Pancreas (tissue), 10 donors: ENCODE results near the gene DIP2B. TPM values are rescaled to one million over a fixed set of nuclear protein-coding genes. Genes with fewer than 3 reads are reported as not detected.

Experiments
- ATAC-seq, 4 donors: fragments of 200-7000 bp; cut with Tn5 transposase; one replicate each; pipeline versions ENCODE4 v1.8.0 to v1.9.1; 2020; ENCODE audit warnings: mild to moderate bottlenecking in 4 of 4, moderate library complexity in 4 of 4
- DNase-seq, 6 donors: peaks; one replicate each; pipeline ENCODE4 v3.0.0-alpha.2; 2020
- FAIRE-seq: peaks from 2 replicates; lab custom pipeline; 2012; peaks lifted over from hg19 to GRCh38; lab: Jason Lieb, UNC
- H3K27ac ChIP-seq, 4 donors: fragments of 200-600 bp; sonication (generic); 1 replicate in 3 of 4; 2 replicates in 1 of 4; pipeline versions ENCODE4 v1.5.0 to v1.8.0; 2020
- H3K27me3 ChIP-seq, 4 donors: fragments of 200-600 bp; one replicate each; pipeline ENCODE4 v1.8.0; 2021
- H3K36me3 ChIP-seq, 3 donors: fragments of 200-600 bp; sonication (generic) in 1 of 3; one replicate each; pipeline versions ENCODE4 v1.5.0 to v1.8.0; 2020 to 2021
- H3K4me1 ChIP-seq, 3 donors: fragments of 200-600 bp; one replicate each; pipeline ENCODE4 v1.8.0; 2021
- H3K4me3 ChIP-seq, 4 donors: fragments of 200-600 bp; sonication (generic) in 2 of 4; one replicate each; pipeline versions ENCODE4 v1.5.0 to v1.8.0; 2020 to 2021
- H3K9me3 ChIP-seq, 4 donors: fragments of 200-600 bp; one replicate each; pipeline ENCODE4 v1.8.0; 2021
- CTCF ChIP-seq, 4 donors: fragments of 200-600 bp; sonication (generic) in 3 of 4; IDR thresholded peaks; one replicate each; pipeline versions ENCODE4 v1.5.0 to v1.8.0; 2021; ENCODE audit warnings: antibody characterized with exemption in 4 of 4
- WGBS, 2 donors: extraction: QIAGEN DNeasy Blood & Tissue Kit; methylation state at CpG; one replicate each; pipeline ENCODE4 v1.1.7; 2013; 5-methylcytosine and 5-hydroxymethylcytosine counted together
- intact Hi-C, 3 donors: fragments of 100-400 bp; cut with DNase I; formaldehyde crosslinking; loops; one replicate each; pipeline versions ENCODE4 v1.11.1 to v1.14.2; 2022
- polyA plus RNA-seq, 2 donors: library from polyadenylated mRNA; stranded (reverse); fragments of 200-250 nt; gene quantifications; one replicate each; pipeline ENCODE4 v1.2.3, GENCODE V29; 2013
- total RNA-seq, 6 donors: library from RNA; stranded (reverse); fragmentation: NEBNext Ultra II Directional in 4 of 6; extraction: Animal tissue kit (Norgen Biotek cat#: 25700) in 4 of 6; gene quantifications; one replicate each; pipeline versions ENCODE4 v1.2.1 to v1.2.4, GENCODE V29; 2021 to 2023
- donor health status: healthy with polysubstance abuse.
- donor health status: DM: no; HTN: no; CAD: no; lungs with moderate emphysema.
- donor health status: DM: no; HTN: no; CAD: no.
- donor health status: control.
- donor health status: control.
- donor health status: Bipolar disorder and iron deficiency.
- donor health status: DM: yes; HTN: yes; CAD: no.
- donor health status: DM: no; HTN: no; CAD: no.
- donor health status: DM: no; HTN: no; CAD: no.
- donor health status: DM: yes; HTN: yes; CAD: no.

Gene DIP2B
- total and polyA plus RNA-seq, 8 donors, result 3.2 to 15.9 (median 9.2) TPM

GRCh38 chr12:50568338-50569091 is 63.7 kb downstream of the DIP2B start:
- Histone ChIP-seq H3K36me3 (no peaks in the 10 kb centered on the region), H3K27me3 (no peaks in the 10 kb centered on the region), H3K4me1 (peaks cover 25 to 66% (median 41%) of the 10 kb centered on the region in 3 donors), H3K27ac (peak overlapping the region in 2 of 4 donors; percentile 37 to 62), H3K4me3 (no peak overlapping the region), H3K9me3 (no peaks in the 10 kb centered on the region)
- ATAC-seq (peak in 2 of 4 donors; percentile 19 to 34), FAIRE-seq (no peak), DNase-seq (no peak)
- intact Hi-C loops, result no loop called here
- WGBS, 2 donors, result 31 to 37% methylated on average over 4 of the region's 4 CpGs
- no peak for TF ChIP-seq CTCF (IDR thresholded peaks at IDR 0.05)

GRCh38 chr12:50569321-50569720 is 64.5 kb downstream of the DIP2B start:
- Histone ChIP-seq H3K4me3 (no peak overlapping the region), H3K9me3 (no peaks in the 10 kb centered on the region), H3K27ac (peak overlapping the region in 2 of 4 donors; percentile 37 to 62), H3K27me3 (no peaks in the 10 kb centered on the region), H3K36me3 (no peaks in the 10 kb centered on the region), H3K4me1 (peaks cover 25 to 65% (median 49%) of the 10 kb centered on the region in 3 donors)
- FAIRE-seq, result no peak
- intact Hi-C loops, result no loop called here
- TF ChIP-seq CTCF (IDR thresholded peaks at IDR 0.05), result no peak
- ATAC-seq, result peak in 3 of 4 donors; percentile 20 to 35 (median 20)
- no peak for DNase-seq
- WGBS, 2 donors, result 47% methylated on average over 2 of the region's 2 CpGs

GRCh38 chr12:50569876-50570275 is 65.1 kb downstream of the DIP2B start:
- Histone ChIP-seq H3K27me3 (no peaks in the 10 kb centered on the region), H3K4me1 (peaks cover 25 to 66% (median 48%) of the 10 kb centered on the region in 3 donors), H3K27ac (peak overlapping the region in 1 of 4 donors; percentile 33), H3K4me3 (no peak overlapping the region), H3K9me3 (no peaks in the 10 kb centered on the region), H3K36me3 (no peaks in the 10 kb centered on the region)
- DNase-seq (no peak), FAIRE-seq (peak; percentile 17), ATAC-seq (no peak)
- no peak for TF ChIP-seq CTCF (IDR thresholded peaks at IDR 0.05)
- intact Hi-C loops, result no loop called here
- 40 to 46% methylated on average over 3 of the region's 3 CpGs for WGBS, 2 donors

GRCh38 chr12:50571786-50572185 is 67.0 kb downstream of the DIP2B start:
- DNase-seq, result no peak
- TF ChIP-seq CTCF (IDR thresholded peaks at IDR 0.05), result no peak
- no peak overlapping the region for H3K4me3 ChIP-seq
- no peak for FAIRE-seq
- 86 to 89% methylated on average over 7 of the region's 7 CpGs for WGBS, 2 donors
- H3K27ac ChIP-seq, result peak overlapping the region in 1 of 4 donors; percentile 19
- no peaks in the 10 kb centered on the region for H3K9me3 ChIP-seq
- H3K4me1 ChIP-seq, result peaks cover 25 to 66% (median 55%) of the 10 kb centered on the region in 3 donors
- intact Hi-C loops, result no loop called here
- H3K36me3 ChIP-seq, result no peaks in the 10 kb centered on the region
- no peaks in the 10 kb centered on the region for H3K27me3 ChIP-seq
- ATAC-seq, result no peak

GRCh38 chr12:50572287-50572686 is 67.5 kb downstream of the DIP2B start:
- no peak overlapping the region for H3K4me3 ChIP-seq
- ATAC-seq (peak in 3 of 4 donors; percentile 70 to 73 (median 70)), FAIRE-seq (no peak), DNase-seq (no peak)
- peak overlapping the region in 2 of 4 donors; percentile 0 to 6 for H3K27ac ChIP-seq
- peaks cover 25 to 66% (median 55%) of the 10 kb centered on the region in 3 donors for H3K4me1 ChIP-seq
- H3K9me3 ChIP-seq, result no peaks in the 10 kb centered on the region
- intact Hi-C loops, result no loop called here
- no peak for TF ChIP-seq CTCF (IDR thresholded peaks at IDR 0.05)
- WGBS, 2 donors, result 20 to 22% methylated on average over 1 of the region's 1 CpG
- H3K36me3 ChIP-seq, result no peaks in the 10 kb centered on the region
- no peaks in the 10 kb centered on the region for H3K27me3 ChIP-seq
